ACC112 (cell line): ENCODE measurements around the gene PYY.
"Not testable (repeated sequence)": the region's sequence is repeated elsewhere in the genome, so short reads cannot be mapped to it uniquely, and the experiment has no call there.

Experiments
- H2AFZ ChIP-seq: fragments of 200-600 bp; sonication (generic); one replicate; pipeline ENCODE4 v1.6.0; 2017; ENCODE audit warnings: antibody characterized with exemption, low read length; ENCODE audit not compliant: unreplicated experiment
- H3K27ac ChIP-seq: fragments of 200-600 bp; sonication (generic); 2 replicates; pipeline ENCODE4 v1.5.1; 2014; ENCODE audit warnings: low read depth, mild to moderate bottlenecking, antibody characterized with exemption, low read length, moderate library complexity
- H3K27me3 ChIP-seq: fragments of 200-600 bp; sonication (generic); 2 replicates; pipeline ENCODE4 v1.6.1; 2014; ENCODE audit warnings: mild to moderate bottlenecking, antibody characterized with exemption, low read length, moderate library complexity, mixed read lengths; ENCODE audit not compliant: insufficient read depth
- H3K36me3 ChIP-seq: fragments of 200-600 bp; sonication (generic); 2 replicates; pipeline ENCODE4 v1.6.1; 2016; ENCODE audit warnings: mild to moderate bottlenecking, antibody characterized with exemption, low read length, moderate library complexity, mixed read lengths; ENCODE audit not compliant: insufficient read depth
- H3K4me1 ChIP-seq: fragments of 200-600 bp; sonication (generic); one replicate; pipeline ENCODE4 v1.6.1; 2016; ENCODE audit warnings: low read length, mixed read lengths; ENCODE audit not compliant: insufficient read depth, unreplicated experiment, control insufficient read depth
- H3K4me3 ChIP-seq: fragments of 200-600 bp; sonication (generic); 2 replicates; pipeline ENCODE4 v1.5.1; 2014; ENCODE audit warnings: mild to moderate bottlenecking, low read depth, low read length
- H3K79me2 ChIP-seq: fragments of 200-600 bp; sonication (generic); one replicate; pipeline ENCODE4 v1.6.0; 2016; ENCODE audit warnings: low read length; ENCODE audit not compliant: control insufficient read depth, unreplicated experiment, insufficient read depth

The PYY gene

DNA sequence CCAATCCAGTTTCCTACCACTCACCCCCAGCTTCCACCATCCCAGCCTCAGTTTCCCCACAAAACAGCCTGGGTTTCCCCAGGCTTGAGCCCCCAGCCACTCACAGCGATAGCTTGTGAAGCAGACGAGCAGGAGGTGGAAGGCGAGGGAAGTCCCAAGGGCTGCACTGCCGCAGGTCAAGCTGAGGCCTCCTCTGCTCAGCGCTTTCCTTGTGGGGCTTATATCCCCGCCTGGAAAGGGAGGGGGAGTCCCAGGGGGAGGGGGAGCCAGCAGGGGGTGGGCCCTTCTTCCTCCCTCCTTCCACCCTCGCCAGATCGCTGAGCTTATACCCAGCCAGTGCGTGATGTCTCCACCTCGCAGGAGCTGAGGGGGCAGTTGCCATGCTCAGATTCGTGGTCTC is at the start of gene PYY:
Gene PYY, minus strand, starts transcription at position 195 of the 400 bp plus-strand sequence. CDS start 457 bp downstream, outside the sequence.
- peak within 1 kb of the TSS; percentile 15; the same call in 1 of the 2 replicates for H3K4me3 ChIP-seq
- peaks cover 43% of the 10 kb centered on the region for H3K27me3 ChIP-seq
- no peaks in the 10 kb centered on the region for H3K79me2 ChIP-seq
- H3K27ac ChIP-seq: no peak within 1 kb of the TSS
- no peaks in the 10 kb centered on the region for H3K36me3 ChIP-seq
- no peak within 1 kb of the TSS for H2AFZ ChIP-seq
- H3K4me1 ChIP-seq: peaks cover 15% of the 10 kb centered on the region

DNA sequence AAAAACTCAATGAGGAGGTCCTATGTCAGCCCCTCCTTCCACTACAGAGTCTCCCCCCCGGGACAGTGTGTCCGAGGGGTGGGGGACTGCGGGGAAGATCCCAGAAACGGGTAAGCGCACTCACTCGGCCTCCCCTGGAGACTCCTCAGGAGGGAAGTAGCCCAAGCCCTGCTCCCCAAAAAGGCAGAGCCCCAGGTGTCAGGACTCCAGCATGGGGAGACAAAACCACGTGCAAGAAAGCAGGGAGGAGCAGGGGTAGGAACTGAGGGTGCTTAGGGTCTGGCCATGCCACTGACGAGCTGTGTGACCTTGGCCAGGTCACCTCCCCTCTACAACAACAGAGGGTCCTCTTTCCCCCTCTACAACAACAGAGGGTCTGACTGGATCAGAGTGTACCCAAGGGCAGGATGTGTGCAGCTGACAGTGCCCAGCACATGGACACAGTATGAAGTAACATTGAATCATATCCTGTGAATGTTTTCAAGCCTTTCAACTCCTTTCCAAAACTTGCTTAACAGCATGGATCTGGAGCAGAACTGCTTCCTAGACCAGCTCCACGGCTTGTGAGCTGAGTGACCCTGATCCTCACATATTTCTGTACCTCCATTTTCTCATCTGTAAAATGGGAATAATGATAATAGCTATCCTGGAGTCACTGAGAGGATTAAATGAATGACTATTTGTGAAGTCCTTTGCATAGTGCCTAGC is 48.6 kb upstream of the PYY start:
- peak overlapping the region; percentile 50 for H3K27ac ChIP-seq
- H3K36me3 ChIP-seq: no peaks in the 10 kb centered on the region
- H3K79me2 ChIP-seq: peaks cover 6% of the 10 kb centered on the region
- no peaks in the 10 kb centered on the region for H3K27me3 ChIP-seq
- H3K4me3 ChIP-seq: no peak overlapping the region
- H2AFZ ChIP-seq: no peak overlapping the region
- H3K4me1 ChIP-seq: peaks cover 33% of the 10 kb centered on the region

DNA sequence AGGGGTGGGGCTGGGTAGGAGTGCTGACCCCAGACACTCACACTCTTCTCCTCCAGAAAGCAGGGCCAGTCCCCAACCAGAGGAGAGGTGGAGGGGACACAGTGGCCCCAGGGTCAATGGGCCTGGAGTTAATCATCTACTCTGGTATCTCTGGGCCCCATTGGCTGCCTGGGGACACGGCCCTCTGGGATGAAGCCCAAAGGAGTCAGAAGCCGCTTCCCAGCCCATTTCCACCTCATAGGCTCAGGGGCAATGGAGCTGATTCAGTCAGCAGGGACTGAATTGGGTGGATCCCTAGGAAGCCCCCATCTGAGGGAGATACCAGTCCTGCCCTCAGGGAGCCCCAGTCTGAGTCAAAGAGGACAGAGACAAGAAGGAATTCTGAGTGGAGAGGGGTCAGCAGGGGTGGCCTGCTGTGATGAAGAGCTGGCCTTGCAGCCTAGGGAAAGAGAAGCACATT is 47.8 kb upstream of the PYY start:
- Histone ChIP-seq H3K27ac (peak overlapping the region; percentile 50; the same call in 1 of the 2 replicates), H3K4me1 (peaks cover 33% of the 10 kb centered on the region), H3K36me3 (no peaks in the 10 kb centered on the region), H3K4me3 (no peak overlapping the region), H2AFZ (no peak overlapping the region), H3K27me3 (no peaks in the 10 kb centered on the region), H3K79me2 (peaks cover 6% of the 10 kb centered on the region)

DNA sequence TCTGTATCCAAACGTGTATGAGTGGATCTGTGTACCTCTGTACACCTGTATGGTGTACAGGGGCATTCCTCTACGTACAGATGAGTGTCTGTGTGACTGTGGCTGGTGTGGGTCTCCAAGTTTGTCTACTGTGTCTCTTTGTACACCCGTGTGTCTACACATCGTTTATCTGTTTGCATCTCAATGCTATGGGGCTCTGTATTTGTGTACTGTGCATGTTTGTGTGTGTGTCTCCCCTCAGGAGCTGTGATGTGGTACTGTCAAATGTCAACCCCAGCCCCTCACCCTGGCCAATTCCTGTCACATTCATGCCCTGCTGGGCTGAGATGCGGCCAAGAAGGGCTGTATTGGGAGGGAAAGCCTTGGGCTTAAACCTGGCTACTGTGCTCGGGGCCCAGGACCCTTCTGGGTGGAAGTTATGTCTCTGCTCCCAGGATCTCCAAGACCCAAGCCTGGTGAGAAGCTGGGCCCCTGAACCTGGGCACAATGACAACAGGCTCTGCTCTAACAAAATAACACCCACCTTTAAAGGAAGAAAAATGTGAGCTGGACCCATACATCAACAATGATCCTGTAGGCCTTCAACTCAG is 47.2 kb upstream of the PYY start:
- Histone ChIP-seq H2AFZ (no peak overlapping the region), H3K27me3 (no peaks in the 10 kb centered on the region), H3K27ac (peak overlapping the region; percentile 50; the same call in 1 of the 2 replicates), H3K36me3 (no peaks in the 10 kb centered on the region), H3K79me2 (peaks cover 6% of the 10 kb centered on the region), H3K4me3 (no peak overlapping the region), H3K4me1 (peaks cover 33% of the 10 kb centered on the region)

DNA sequence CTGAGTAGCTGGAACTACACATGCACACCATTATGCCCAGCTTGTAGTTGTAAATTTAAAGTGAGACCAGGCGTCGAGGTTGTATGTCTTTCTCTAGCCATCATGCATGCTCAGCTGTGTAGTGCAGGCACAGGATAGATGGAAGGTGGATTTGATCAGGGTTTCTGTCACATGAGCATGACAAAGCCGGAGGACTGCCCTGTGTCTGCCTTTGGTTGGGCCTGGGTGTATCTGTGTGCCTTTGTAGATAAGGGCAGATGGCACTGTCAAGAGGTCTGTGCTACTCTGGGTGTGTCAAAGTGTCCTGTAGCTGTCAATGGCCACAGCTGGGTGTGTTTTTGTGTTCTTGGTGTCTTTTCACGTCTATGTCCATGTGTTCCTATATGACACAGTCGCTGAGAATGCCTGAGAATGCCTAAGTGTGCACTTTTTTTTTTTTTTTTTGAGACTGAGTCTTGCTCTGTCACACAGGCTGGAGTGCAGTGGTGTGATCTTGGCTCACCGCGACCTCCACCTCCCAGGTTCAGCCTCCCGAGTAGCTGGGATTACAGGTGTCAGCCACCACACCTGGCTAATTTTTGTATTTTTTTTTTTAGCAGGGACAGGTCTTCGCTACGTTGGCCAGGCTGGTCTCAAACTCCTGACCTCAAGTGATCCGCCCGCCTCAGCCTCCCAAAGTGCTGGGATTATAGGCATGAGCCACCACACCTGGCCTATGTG is 46.6 kb upstream of the PYY start:
- Histone ChIP-seq H3K79me2 (peaks cover 2% of the 10 kb centered on the region), H2AFZ (no peak overlapping the region), H3K4me1 (peaks cover 32% of the 10 kb centered on the region)

DNA sequence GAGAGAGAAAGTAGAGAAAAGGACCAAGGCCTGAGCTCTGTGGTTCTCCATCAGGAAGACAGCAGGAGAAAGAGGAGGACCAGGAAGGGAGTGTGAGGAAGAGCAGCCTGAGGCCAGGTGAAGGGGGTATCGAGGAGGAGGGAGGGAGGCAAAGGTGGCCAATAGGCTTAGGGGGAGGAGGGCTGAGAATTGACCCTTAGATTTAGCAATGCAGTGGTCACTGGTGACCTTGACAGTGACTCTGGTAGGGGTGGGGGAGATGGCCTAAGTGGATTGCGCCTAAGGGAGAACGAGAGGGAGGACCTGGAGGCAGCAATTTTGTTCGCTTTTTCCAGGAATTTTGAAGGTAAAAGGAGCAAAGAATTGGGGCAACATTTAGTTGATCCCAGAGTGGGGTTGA is 45.3 kb upstream of the PYY start:
- Histone ChIP-seq H3K27me3 (no peaks in the 10 kb centered on the region), H3K4me3 (no peak overlapping the region), H3K4me1 (peaks cover 33% of the 10 kb centered on the region), H3K79me2 (no peaks in the 10 kb centered on the region), H3K36me3 (no peaks in the 10 kb centered on the region), H3K27ac (no peak overlapping the region), H2AFZ (no peak overlapping the region)

More for the DNA sequence above, 46.6 kb upstream of the PYY start:
- H3K36me3 ChIP-seq: no peaks in the 10 kb centered on the region
- no peaks in the 10 kb centered on the region for H3K27me3 ChIP-seq
- H3K4me3 ChIP-seq: no peak overlapping the region
- H3K27ac ChIP-seq: no peak overlapping the region

DNA sequence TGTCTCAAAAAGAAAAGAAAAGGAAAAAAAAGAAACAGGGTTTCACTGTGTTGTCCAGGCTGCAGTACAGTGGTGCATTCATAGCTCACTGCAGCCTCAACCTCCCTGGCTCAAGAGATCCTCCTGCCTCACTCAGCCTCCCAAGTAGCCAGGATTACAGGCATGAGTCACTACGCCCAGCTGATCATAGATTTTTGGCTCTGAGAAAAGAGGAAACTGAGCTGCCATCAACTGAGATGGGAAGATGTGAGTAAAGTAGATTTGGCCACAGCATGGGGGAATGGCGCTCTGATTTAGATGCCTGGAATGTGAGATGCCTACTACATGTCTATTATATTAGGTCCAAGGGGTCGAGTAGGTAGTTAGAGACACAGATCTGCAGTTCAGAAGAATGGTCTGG is 44.8 kb upstream of the PYY start:
- Histone ChIP-seq H3K4me3 (no peak overlapping the region), H2AFZ (no peak overlapping the region), H3K27me3 (no peaks in the 10 kb centered on the region), H3K79me2 (no peaks in the 10 kb centered on the region), H3K4me1 (peaks cover 33% of the 10 kb centered on the region), H3K27ac (no peak overlapping the region), H3K36me3 (no peaks in the 10 kb centered on the region)

DNA sequence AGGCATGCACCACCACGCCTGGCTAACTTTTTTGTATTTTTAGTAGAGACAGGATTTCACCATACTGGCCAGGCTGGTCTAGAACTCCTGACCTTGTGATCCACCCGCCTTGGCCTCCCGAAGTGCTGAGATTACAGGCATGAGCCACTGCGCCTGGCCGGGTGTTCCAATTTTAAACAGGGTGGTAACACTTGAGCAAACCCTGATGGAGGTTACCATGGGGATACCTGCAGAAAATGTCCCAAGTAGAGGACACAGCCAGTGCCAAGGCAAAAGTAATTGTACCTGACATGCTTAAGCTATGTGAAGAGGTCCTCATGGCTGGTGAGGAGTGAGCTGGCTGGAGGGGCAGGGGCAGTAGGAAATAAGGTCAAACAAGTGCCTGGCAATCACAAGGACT is 43.4 kb upstream of the PYY start:
- peaks cover 25% of the 10 kb centered on the region for H3K4me1 ChIP-seq
- H3K4me3 ChIP-seq, H2AFZ ChIP-seq, H3K27me3 ChIP-seq, H3K79me2 ChIP-seq, H3K36me3 ChIP-seq, H3K27ac ChIP-seq: not testable (repeated sequence)

DNA sequence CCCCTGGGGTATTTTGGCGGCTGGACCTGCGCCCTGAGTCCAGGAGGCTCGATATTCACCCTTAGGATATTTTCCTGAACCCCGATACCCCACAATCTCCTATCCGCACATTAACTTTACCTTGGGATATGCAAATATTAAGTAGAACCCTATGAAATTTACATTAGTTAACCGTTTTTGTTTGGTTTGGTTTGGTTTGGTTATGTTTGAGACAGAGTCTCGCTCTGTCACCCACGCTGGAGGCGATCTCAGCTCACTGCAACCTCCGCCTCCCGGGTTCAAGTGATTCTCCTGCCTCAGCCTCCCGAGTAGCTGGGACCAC is 41.4 kb upstream of the PYY start:
- Histone ChIP-seq H3K4me1 (peaks cover 14% of the 10 kb centered on the region), H3K36me3 (no peaks in the 10 kb centered on the region), H3K27me3 (no peaks in the 10 kb centered on the region), H3K27ac (no peak overlapping the region), H2AFZ (peak overlapping the region; percentile 97), H3K4me3 (peak overlapping the region; percentile 74), H3K79me2 (no peaks in the 10 kb centered on the region)

DNA sequence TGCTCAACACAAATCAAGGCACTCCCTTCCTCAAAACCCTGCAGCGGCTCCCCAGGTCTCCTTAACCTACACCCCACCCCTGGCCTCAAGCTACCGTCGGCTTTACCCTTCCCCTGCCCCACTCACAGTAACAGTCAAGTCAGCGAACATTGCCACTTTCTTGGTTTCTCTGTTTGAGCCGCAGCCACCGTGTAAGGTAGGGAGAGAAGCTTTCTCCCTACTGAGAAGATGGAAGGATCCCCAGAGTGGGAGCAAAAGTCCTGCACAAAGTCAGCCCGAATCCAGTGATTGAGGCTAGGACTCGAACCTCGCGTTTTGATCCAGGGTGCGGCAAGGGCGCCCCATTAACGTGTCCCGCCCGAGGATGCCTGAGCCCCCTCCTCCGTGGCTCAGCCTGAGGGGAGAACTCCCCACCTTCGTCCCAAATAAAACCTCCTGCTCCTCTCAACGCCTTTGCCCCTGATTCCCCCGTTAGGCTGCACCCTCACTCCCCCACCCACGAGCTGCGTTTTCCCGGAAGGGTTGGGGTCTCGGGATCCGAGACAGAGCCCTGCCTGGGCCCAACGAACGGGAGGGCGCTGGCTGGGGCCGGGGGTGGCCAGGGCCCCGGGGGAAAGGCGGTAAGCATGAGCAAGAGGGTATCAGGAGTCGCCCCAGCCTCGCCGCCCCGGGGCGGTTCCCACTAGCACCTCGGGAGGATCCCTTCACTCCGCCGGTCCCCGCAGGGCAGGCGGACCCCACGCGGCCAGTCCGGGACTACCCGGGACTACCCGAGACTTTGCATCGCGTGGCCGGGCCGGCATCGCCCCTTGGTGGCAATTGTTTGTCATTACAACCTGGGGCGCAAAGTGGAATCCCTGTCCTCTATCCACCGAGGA is 40.8 kb upstream of the PYY start:
- H3K4me3 ChIP-seq: peak overlapping the region; percentile 74
- no peaks in the 10 kb centered on the region for H3K79me2 ChIP-seq
- H2AFZ ChIP-seq: peak overlapping the region; percentile 97
- no peaks in the 10 kb centered on the region for H3K36me3 ChIP-seq
- no peaks in the 10 kb centered on the region for H3K27me3 ChIP-seq
- peaks cover 11% of the 10 kb centered on the region for H3K4me1 ChIP-seq
- no peak overlapping the region for H3K27ac ChIP-seq
